Esophagus muscularis mucosa (tissue), 4 donors: Measurements from ENCODE around the gene ACOD1. TPM values are rescaled to one million over a fixed set of nuclear protein-coding genes. Genes with fewer than 3 reads are reported as not detected.
A peak's percentile ranks its signal among the peaks of the same experiment; 100 is the strongest.

ENCODE experiments used
- DNase-seq: peaks from one replicate; pipeline ENCODE4 v3.0.0-alpha.2; 2017; ENCODE audit errors: extremely low spot score
- H3K27ac ChIP-seq, 4 donors: fragments of 200-600 bp; sonication (generic); replicated peaks in 1 of 4; 1 replicate in 3 of 4; 2 replicates in 1 of 4; pipeline ENCODE4 v1.5.1; 2016 to 2019; ENCODE audit warnings: mild to moderate bottlenecking in 1 of 4
- H3K27me3 ChIP-seq, 4 donors: fragments of 200-600 bp; sonication (generic); one replicate each; pipeline versions ENCODE4 v1.5.1 to v1.6.0; 2016 to 2019
- H3K36me3 ChIP-seq, 4 donors: fragments of 200-600 bp; sonication (generic); one replicate each; pipeline ENCODE4 v1.5.1; 2016 to 2019
- H3K4me1 ChIP-seq, 4 donors: fragments of 200-600 bp; sonication (generic); one replicate each; pipeline ENCODE4 v1.5.1; 2016 to 2019
- H3K4me3 ChIP-seq, 4 donors: fragments of 200-600 bp; sonication (generic); 1 replicate in 2 of 4; 2 replicates in 2 of 4; pipeline ENCODE4 v1.5.1; 2016 to 2019; ENCODE audit warnings: mild to moderate bottlenecking in 4 of 4, moderate library complexity in 1 of 4
- H3K9me3 ChIP-seq, 4 donors: fragments of 200-600 bp; sonication (generic); 1 replicate in 3 of 4; 2 replicates in 1 of 4; pipeline ENCODE4 v1.5.1; 2016 to 2019
- CTCF ChIP-seq, 3 experiments: fragments of 200-600 bp in 2 of 3; fragments of 450-650 bp in 1 of 3; sonication (generic) in 2 of 3; IDR thresholded peaks; one replicate each; pipeline ENCODE4 v1.5.1; 2017 to 2019; ENCODE audit warnings: antibody characterized with exemption in 3 of 3, mild to moderate bottlenecking in 2 of 3, moderate library complexity in 1 of 3
- EP300 ChIP-seq: sonication (generic); formaldehyde crosslinking; IDR thresholded peaks from one replicate; pipeline ENCODE4 v1.6.1; 2017; ENCODE audit warnings: antibody characterized with exemption
- POLR2A ChIP-seq: fragments of 450-650 bp; IDR thresholded peaks from one replicate; pipeline ENCODE4 v1.6.1; 2017; ENCODE audit warnings: antibody characterized with exemption, moderate library complexity, mild to moderate bottlenecking, low read depth
- POLR2AphosphoS5 ChIP-seq, 2 donors: sonication (generic); formaldehyde crosslinking; IDR thresholded peaks; one replicate each; pipeline ENCODE4 v1.6.1; 2017; ENCODE audit warnings: antibody characterized with exemption in 2 of 2
- WGBS: methylation state at CpG from one replicate; pipeline ENCODE4 v1.1.5; 2018; 5-methylcytosine and 5-hydroxymethylcytosine counted together
- intact Hi-C: fragments of 100-400 bp; cut with DNase I; formaldehyde crosslinking; loops from one replicate; pipeline ENCODE4 v1.15.1; 2023
- total RNA-seq, 4 donors: library from RNA; depleted of rRNA; stranded (reverse); fragments of >200 nt; gene quantifications; one replicate each; pipeline versions ENCODE4 v1.1.0 to v1.2.1, GENCODE V29; 2016

Gene ACOD1
- total RNA-seq, 4 donors from 2014 or later, result not detected

DNA sequence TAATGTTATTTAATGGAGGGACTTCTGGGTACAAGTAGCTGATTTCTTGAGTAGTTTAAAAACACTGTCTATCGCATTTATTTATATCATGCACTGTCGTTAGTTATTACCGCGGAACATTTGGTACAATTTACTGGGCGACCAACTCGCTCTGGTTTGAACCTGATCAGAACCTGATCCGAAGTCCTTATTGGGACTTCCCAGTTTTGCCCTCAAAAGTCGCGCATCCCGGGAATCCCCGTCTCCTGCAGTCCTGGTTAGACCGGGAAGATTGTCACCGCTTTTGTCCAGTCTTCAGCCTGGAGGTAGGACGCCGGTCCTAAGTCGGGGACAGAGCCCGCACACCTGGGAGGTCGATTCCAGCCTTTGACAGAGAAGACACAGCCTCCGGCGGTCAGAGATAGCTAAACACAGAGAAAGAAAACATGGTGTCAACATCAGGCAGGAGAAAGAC, 44.3 kb downstream of the ACOD1 start:
- H3K27ac ChIP-seq, result peak overlapping the region; percentile 88 to 98 (median 94)
- TF ChIP-seq POLR2AphosphoS5 (IDR thresholded peaks at IDR 0.05), result no peak
- no peak for TF ChIP-seq POLR2A
- TF ChIP-seq EP300, result no peak
- no peak for TF ChIP-seq CTCF (IDR thresholded peaks at IDR 0.05)
- H3K9me3 ChIP-seq, result no peaks in the 10 kb centered on the region
- 0% methylated on average over 20 of the region's 20 CpGs for WGBS
- intact Hi-C loops, result loop anchor here (5.0 kb wide), 1 partner anchor 35 kb away; the partner anchor contains the start of gene FBXL3
- H3K27me3 ChIP-seq, result no peaks in the 10 kb centered on the region
- H3K36me3 ChIP-seq, result peaks cover 0 to 25% (median 13%) of the 10 kb centered on the region in 4 donors
- DNase-seq, result no peak
- H3K4me3 ChIP-seq, result peak overlapping the region; percentile 62 to 96 (median 94)
- peaks cover 14 to 29% (median 27%) of the 10 kb centered on the region in 4 donors for H3K4me1 ChIP-seq

DNA sequence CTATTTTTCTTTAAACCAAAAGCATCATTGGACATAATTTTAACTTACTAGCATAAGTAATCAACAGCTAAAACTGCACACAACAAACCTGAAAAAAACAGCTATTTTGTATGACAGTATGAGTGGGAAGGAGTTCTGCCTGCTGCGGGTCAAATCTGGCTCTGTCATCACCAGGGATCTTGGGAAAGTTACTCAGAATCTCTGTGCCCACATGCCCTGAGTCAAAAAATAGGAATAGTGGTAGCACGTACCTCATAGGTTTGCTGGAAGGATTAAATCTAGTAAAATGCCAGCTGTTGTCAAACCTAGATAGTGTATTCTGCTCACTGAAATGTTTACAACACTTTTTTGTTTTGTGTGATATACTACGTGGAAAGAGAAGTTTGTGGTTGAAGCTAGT, 44.7 kb downstream of the ACOD1 start:
- peaks cover 14 to 29% (median 27%) of the 10 kb centered on the region in 4 donors for H3K4me1 ChIP-seq

DNA sequence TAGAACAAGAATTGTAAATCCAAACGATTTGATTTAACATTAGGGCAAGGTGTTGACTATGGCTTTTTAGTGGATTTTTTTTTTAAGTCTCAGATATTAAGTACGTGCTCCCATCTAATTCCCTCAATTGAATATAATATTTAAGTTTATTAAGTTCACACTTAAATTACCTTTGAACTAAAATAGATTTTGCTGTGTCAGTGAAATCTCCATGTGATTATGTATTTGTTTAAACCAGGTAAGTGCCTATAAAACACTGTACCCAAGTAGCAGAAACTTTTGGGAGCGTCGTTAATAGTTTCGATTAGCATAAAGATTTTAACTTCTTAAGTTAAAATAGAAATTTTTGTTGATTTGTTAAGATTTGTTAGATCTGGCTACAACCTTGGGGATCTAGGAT, 45.2 kb downstream of the ACOD1 start:
- Histone ChIP-seq H3K4me3 (peak overlapping the region in 1 of 4 donors; percentile 95), H3K27me3 (no peaks in the 10 kb centered on the region), H3K9me3 (no peaks in the 10 kb centered on the region), H3K27ac (peak overlapping the region; percentile 88 to 98 (median 94)), H3K4me1 (peaks cover 14 to 29% (median 27%) of the 10 kb centered on the region in 4 donors), H3K36me3 (peaks cover 0 to 32% (median 16%) of the 10 kb centered on the region in 4 donors)
- TF ChIP-seq POLR2A (no peak), CTCF (IDR thresholded peaks at IDR 0.05) (no peak), EP300 (no peak), POLR2AphosphoS5 (IDR thresholded peaks at IDR 0.05) (no peak)
- intact Hi-C loops, result loop anchor here (5.0 kb wide), 1 partner anchor 34 kb away; the partner anchor contains the start of gene FBXL3
- no peak for DNase-seq
- 81% methylated on average over 5 of the region's 5 CpGs for WGBS

More for the DNA sequence above, 44.7 kb downstream of the ACOD1 start:
- Histone ChIP-seq H3K27ac (peak overlapping the region; percentile 88 to 98 (median 94)), H3K36me3 (peaks cover 0 to 28% (median 14%) of the 10 kb centered on the region in 4 donors), H3K4me3 (peak overlapping the region; percentile 62 to 96 (median 94)), H3K27me3 (no peaks in the 10 kb centered on the region), H3K9me3 (no peaks in the 10 kb centered on the region)
- TF ChIP-seq POLR2AphosphoS5 (IDR thresholded peaks at IDR 0.05), result no peak
- TF ChIP-seq POLR2A, result no peak
- no peak for TF ChIP-seq EP300
- no peak for TF ChIP-seq CTCF (IDR thresholded peaks at IDR 0.05)
- no peak for DNase-seq
- intact Hi-C loops, result loop anchor here (5.0 kb wide), 1 partner anchor 34 kb away; the partner anchor contains the start of gene FBXL3
- WGBS, result 20% methylated on average over 3 of the region's 3 CpGs

- Histone ChIP-seq H3K4me3 (no peak overlapping the region), H3K36me3 (peaks cover 5 to 40% (median 19%) of the 10 kb centered on the region in 4 donors), H3K4me1 (peaks cover 14 to 33% (median 27%) of the 10 kb centered on the region in 4 donors), H3K27ac (peak overlapping the region; percentile 18 to 98 (median 94)), H3K27me3 (no peaks in the 10 kb centered on the region), H3K9me3 (no peaks in the 10 kb centered on the region)
- WGBS, result 86% methylated on average over 3 of the region's 3 CpGs
- TF ChIP-seq POLR2A, result no peak
- TF ChIP-seq CTCF (IDR thresholded peaks at IDR 0.05), result no peak
- no peak for TF ChIP-seq POLR2AphosphoS5 (IDR thresholded peaks at IDR 0.05)
- intact Hi-C loops, result loop anchor here (5.0 kb wide), 1 partner anchor 33 kb away; the partner anchor contains the start of gene FBXL3
- no peak for DNase-seq
These were observed 46.0 kb downstream of the ACOD1 start for GRCh38 chr13:76994281-76994680.
